HG03135 (cell line): ENCODE measurements around the gene CACNA1D.

Experiments used
- ATAC-seq: cut with Tn5 transposase; IDR thresholded peaks from one replicate; pipeline ENCODE4 v1.9.1; 2021; ENCODE audit warnings: mild to moderate bottlenecking, moderate library complexity; ENCODE audit not compliant: unreplicated experiment

Gene CACNA1D

GRCh38 chr3:53708001-53708621 lies 213.7 kb downstream of the CACNA1D start:
- no peak for ATAC-seq

- ATAC-seq: no peak
Observed at GRCh38 chr3:53709256-53709655, 214.8 kb downstream of the CACNA1D start.

- no peak for ATAC-seq
Observed at GRCh38 chr3:53709860-53710674, 215.7 kb downstream of the CACNA1D start.

DNA sequence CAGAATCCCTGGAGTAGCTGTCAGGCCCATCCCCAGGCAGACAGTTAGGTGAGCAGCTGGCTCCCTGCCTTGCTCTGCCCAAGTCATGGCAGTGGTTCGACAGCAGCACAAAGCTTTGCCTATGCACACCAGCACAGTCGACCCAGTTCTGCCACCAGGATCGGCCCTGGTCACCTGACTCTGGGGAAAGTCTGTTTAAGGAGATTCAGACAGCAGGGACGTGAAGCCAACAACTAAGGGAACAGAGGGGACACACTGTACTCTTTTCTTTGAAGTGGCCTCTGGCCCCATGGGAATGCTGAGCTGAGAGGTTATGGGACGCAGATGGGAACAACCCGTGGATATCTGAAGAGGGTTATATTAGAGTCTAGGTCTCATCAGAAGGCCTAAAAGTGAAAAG lies 217.0 kb downstream of the CACNA1D start:
- ATAC-seq: no peak

- no peak for ATAC-seq
Observed at GRCh38 chr3:53712817-53713388, 218.5 kb downstream of the CACNA1D start.

- no peak for ATAC-seq
Observed at GRCh38 chr3:53713626-53714025, 219.2 kb downstream of the CACNA1D start.

- ATAC-seq: no peak
Observed at GRCh38 chr3:53715815-53716483, 221.5 kb downstream of the CACNA1D start.

GRCh38 chr3:53716998-53717397 lies 222.6 kb downstream of the CACNA1D start:
- no peak for ATAC-seq

GRCh38 chr3:53718462-53718861 lies 224.1 kb downstream of the CACNA1D start:
- no peak for ATAC-seq

- no peak for ATAC-seq
Observed at GRCh38 chr3:53719796-53720195, 225.4 kb downstream of the CACNA1D start.

DNA sequence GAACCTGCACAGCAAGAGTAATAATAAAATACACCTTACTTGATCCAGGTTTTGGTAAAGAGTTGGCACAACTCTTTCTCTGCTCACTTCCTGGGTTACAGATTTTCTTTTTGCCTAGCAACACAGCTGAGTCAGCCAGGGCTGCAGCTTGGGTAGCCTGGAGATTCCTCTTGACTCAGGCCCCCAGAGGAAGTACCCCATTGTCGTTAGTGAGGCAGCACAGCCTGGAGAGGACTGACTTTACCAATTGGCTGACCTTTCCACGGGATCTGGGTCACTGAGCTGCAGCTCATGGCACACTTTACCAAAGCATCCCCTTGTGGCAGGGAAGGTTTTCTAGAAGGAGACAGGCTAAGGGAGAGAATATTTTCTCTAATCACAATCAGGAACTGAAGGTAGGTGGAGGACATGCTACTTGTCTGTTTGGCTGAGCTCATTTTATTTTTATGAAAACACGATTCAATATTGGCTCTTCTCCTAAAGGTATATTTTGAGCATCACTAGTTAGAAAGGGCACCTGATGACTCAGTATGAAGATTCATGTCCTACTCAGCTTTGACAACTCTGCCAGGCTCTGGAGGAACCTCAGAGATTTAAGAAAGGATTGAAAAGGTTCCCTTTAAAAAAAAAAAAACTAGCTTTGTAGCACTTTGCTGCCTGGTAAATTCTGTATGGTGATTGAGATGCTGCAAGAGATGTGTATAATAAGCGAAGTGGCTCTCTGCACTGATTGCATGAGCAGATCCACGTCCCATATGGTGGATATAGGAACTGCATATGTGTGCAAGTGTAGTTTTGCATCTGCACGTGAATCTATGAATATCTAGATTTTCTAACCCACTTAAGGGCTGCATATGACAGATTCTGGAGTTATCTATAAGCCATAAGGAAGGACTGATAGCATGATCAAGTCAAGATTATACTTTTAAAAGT lies 227.0 kb downstream of the CACNA1D start:
- no peak for ATAC-seq

DNA sequence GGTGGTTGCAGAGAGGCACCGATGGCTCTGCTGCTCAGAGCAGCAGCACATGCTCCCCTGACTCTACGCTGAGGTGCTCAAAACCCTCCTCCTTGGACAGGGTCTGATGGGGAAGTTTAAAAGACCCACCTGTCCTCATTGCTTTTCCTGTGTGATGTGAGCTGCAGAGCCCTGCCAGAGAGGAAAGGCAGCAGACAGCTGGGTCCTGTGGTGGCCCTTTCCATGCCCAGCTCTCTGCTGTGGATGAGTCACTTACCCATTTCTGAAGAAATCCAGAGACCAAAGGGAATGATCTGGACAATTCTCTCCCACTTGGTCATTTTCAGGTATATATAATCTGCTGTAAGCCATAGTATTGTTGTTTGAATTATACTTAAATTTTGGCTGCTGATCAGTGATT lies 230.2 kb downstream of the CACNA1D start:
- ATAC-seq: no peak

GRCh38 chr3:53725387-53725995 lies 231.1 kb downstream of the CACNA1D start:
- no peak for ATAC-seq

- no peak for ATAC-seq
Observed at GRCh38 chr3:53726643-53727042, 232.2 kb downstream of the CACNA1D start.

DNA sequence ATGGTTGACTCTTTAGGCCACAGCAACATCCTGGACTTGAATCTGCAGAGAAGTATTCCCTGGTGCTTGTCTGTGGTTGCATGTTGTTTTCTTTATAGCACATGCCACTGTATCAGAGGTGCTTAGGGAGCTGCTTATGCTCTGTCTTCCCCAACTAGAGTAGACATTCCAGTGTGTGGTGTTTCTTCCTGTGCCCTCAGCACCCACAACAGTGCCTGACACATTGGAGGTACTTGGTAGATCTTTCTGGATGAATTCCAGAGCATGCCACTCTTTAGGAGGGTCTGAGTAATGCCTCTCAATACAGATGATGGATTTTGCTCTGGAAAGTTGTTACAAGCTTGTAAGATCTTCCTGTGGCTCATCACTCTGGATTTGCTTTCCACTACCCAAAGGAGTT lies 234.2 kb downstream of the CACNA1D start:
- no peak for ATAC-seq

GRCh38 chr3:53729159-53729558 lies 234.7 kb downstream of the CACNA1D start:
- no peak for ATAC-seq

DNA sequence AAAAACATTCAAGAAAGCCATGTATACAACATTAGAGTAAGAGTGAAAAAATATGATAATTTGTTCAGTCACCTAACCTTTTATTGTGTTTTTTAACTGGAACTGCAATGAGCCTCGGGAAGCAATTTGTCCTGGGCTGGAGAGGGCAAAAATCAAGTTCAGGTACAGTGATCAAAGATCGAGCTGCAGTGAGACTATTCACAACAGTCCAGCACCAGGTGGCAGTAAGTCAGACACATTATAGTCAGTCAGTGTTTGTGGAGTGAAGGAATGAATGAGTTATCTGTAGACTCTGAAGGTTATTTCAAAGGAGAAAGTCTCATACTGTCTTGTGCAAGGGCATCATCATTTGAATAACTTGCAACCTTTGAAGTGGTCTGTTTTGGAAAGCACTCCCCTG lies 235.2 kb downstream of the CACNA1D start:
- ATAC-seq: no peak

- no peak for ATAC-seq
Observed at GRCh38 chr3:53730576-53730975, 236.2 kb downstream of the CACNA1D start.

GRCh38 chr3:53731934-53732624 lies 237.7 kb downstream of the CACNA1D start:
- no peak for ATAC-seq

DNA sequence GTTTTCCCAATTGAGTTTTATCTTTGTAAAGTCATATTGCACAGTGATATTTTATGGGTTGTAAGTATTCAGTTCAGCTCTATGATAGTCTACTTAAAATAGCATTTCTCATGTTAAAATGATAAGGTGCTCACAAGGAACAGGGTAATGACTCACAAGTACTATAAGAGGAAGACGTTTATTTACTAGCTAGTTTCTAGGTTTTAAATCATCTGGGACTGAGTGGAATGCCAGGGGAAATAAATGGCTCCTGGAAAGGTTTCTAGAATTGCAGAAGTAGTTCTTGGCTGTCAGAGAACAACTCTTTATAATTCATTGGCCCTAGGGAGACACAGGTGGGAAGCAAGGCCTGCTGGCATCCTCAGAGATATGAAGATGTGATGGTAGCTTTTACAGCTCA lies 239.0 kb downstream of the CACNA1D start:
- ATAC-seq: no peak
